Measurements from ENCODE around the gene CHMP5.

- TF ChIP-seq EZH2 (IDR thresholded peaks at IDR 0.05; ENCODE audit: insufficient read depth, low read length) (no peak), CTCF (IDR thresholded peaks at IDR 0.05; ENCODE audit: insufficient read depth, low read depth, low read length) (no peak)
These were observed 23.4 kb downstream of the CHMP5 start for GRCh38 chr9:33288235-33288634.

All from astrocyte (in vitro differentiated cells and primary cell).